Endodermal cell (in vitro differentiated cells): ENCODE measurements around the gene SLIT1. TPM values are rescaled to one million over a fixed set of nuclear protein-coding genes. Genes with fewer than 3 reads are reported as not detected.

Source experiments
- DNase-seq: peaks from one replicate; pipeline ENCODE4 v3.0.0-alpha.2; 2017
- H3K27ac ChIP-seq: 2 replicates; pipeline ENCODE4 v1.5.1; 2013; ENCODE audit warnings: mild to moderate bottlenecking, low read depth, low read length, moderate library complexity
- H3K27me3 ChIP-seq: 2 replicates; pipeline ENCODE4 v1.6.1; 2013; ENCODE audit warnings: mild to moderate bottlenecking, low read length, moderate library complexity; ENCODE audit not compliant: insufficient read depth, control insufficient read depth, poor library complexity, severe bottlenecking
- H3K36me3 ChIP-seq: 2 replicates; pipeline ENCODE4 v1.7.0; 2013; ENCODE audit warnings: mild to moderate bottlenecking, low read length, moderate library complexity; ENCODE audit not compliant: control insufficient read depth, insufficient read depth
- H3K4me1 ChIP-seq: one replicate; pipeline ENCODE4 v1.7.0; 2013; ENCODE audit warnings: low read length; ENCODE audit not compliant: control insufficient read depth, insufficient read depth
- H3K4me3 ChIP-seq: 2 replicates; pipeline ENCODE4 v1.5.1; 2013; ENCODE audit warnings: mild to moderate bottlenecking, low read length, moderate library complexity
- H3K9ac ChIP-seq: 2 replicates; pipeline ENCODE4 v1.6.1; 2013; ENCODE audit warnings: mild to moderate bottlenecking, low read length, moderate library complexity; ENCODE audit not compliant: poor library complexity, severe bottlenecking; ENCODE audit errors: extremely low read depth
- H3K9me3 ChIP-seq: 2 replicates; pipeline ENCODE4 v1.6.1; 2013; ENCODE audit warnings: mild to moderate bottlenecking, low read length, moderate library complexity; ENCODE audit not compliant: control insufficient read depth
- H3K27ac Mint-ChIP-seq: 2 replicates; pipeline ENCODE4 v1.8.0; 2020; ENCODE audit warnings: mixed read lengths
- H3K27me3 Mint-ChIP-seq: 2 replicates; pipeline ENCODE4 v1.8.0; 2021; ENCODE audit warnings: mild to moderate bottlenecking, mixed read lengths; ENCODE audit not compliant: insufficient read depth
- H3K36me3 Mint-ChIP-seq: 2 replicates; pipeline ENCODE4 v1.8.0; 2020; ENCODE audit warnings: low read depth, mixed read lengths
- H3K4me1 Mint-ChIP-seq: 2 replicates; pipeline ENCODE4 v1.8.0; 2020; ENCODE audit warnings: mixed read lengths
- H3K4me3 Mint-ChIP-seq: 2 replicates; pipeline ENCODE4 v1.8.0; 2020; ENCODE audit warnings: mild to moderate bottlenecking, moderate library complexity, mixed read lengths
- H3K9me3 Mint-ChIP-seq: 2 replicates; pipeline ENCODE4 v1.8.0; 2020; ENCODE audit warnings: mild to moderate bottlenecking, mixed read lengths
- WGBS, 2 experiments: methylation state at CpG; one replicate each; pipeline versions ENCODE4 v1.1.5 to v1.1.7; 2013; ENCODE audit warnings: missing lambda C conversion rate in 2 of 2, mixed read lengths in 1 of 2; ENCODE audit not compliant: insufficient coverage in 1 of 2, insufficient read length in 1 of 2; 5-methylcytosine and 5-hydroxymethylcytosine counted together
- total RNA-seq, 2 donors: library from RNA; stranded (reverse); fragmentation: NEBNext Ultra II Directional in 1 of 2; extraction: Animal tissue kit (Norgen Biotek cat#: 25700) in 1 of 2; gene quantifications; 2 replicates in 1 of 2; 3 replicates in 1 of 2; pipeline ENCODE4 v1.2.1, GENCODE V29; 2021
- TF ChIP-seq, protein P1 (sequence below): fragments of 200-600 bp; sonication (generic); conservative IDR thresholded peaks from 2 replicates; pipeline ENCODE4 v1.5.0; 2021; ENCODE audit warnings: antibody characterized with exemption, mild to moderate bottlenecking

SLIT1 gene
- total RNA-seq, 2 donors from 2014 or later, result 0.97 to 2.4 TPM

- 90 to 96% methylated on average over 3 to 4 of the region's 4 CpGs for WGBS, 2 experiments
- Histone ChIP-seq H3K27me3 (no peaks in the 10 kb centered on the region), H3K4me3 (no peak overlapping the region), H3K27ac (no peak overlapping the region), H3K9me3 (no peaks in the 10 kb centered on the region), H3K9ac (no peak overlapping the region), H3K4me1 (no peaks in the 10 kb centered on the region), H3K36me3 (no peaks in the 10 kb centered on the region)
- no peaks in the 10 kb centered on the region for H3K9me3 Mint-ChIP-seq
- no peak overlapping the region for H3K27ac Mint-ChIP-seq
- no peaks in the 10 kb centered on the region for H3K36me3 Mint-ChIP-seq
- no peak for DNase-seq
- TF ChIP-seq, protein P1, sequence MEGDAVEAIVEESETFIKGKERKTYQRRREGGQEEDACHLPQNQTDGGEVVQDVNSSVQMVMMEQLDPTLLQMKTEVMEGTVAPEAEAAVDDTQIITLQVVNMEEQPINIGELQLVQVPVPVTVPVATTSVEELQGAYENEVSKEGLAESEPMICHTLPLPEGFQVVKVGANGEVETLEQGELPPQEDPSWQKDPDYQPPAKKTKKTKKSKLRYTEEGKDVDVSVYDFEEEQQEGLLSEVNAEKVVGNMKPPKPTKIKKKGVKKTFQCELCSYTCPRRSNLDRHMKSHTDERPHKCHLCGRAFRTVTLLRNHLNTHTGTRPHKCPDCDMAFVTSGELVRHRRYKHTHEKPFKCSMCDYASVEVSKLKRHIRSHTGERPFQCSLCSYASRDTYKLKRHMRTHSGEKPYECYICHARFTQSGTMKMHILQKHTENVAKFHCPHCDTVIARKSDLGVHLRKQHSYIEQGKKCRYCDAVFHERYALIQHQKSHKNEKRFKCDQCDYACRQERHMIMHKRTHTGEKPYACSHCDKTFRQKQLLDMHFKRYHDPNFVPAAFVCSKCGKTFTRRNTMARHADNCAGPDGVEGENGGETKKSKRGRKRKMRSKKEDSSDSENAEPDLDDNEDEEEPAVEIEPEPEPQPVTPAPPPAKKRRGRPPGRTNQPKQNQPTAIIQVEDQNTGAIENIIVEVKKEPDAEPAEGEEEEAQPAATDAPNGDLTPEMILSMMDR, result no peak
- no peak overlapping the region for H3K4me3 Mint-ChIP-seq
- H3K4me1 Mint-ChIP-seq, result peaks cover 13% of the 10 kb centered on the region
- H3K27me3 Mint-ChIP-seq, result no peaks in the 10 kb centered on the region
These were observed 197.3 kb downstream of the SLIT1 start for GRCh38 chr10:96988426-96988825.

DNA sequence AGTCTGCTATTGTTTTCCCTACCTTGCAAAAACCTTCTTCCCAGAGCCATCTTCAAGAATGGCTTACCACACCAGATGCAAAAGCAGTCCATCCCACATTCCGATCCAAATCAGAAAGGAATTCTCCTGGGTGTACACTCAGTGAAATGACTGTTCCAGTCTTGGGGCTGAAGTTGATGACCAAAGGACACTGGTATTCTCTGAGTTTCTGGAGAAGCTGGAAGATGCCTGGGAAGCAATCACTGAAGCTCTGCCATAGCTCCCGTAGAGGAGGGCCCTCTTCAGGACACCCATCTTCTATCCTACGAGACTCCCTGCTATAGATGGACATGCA is 197.9 kb downstream of the SLIT1 start:
- Histone ChIP-seq H3K27ac (no peak overlapping the region), H3K4me1 (no peaks in the 10 kb centered on the region), H3K9me3 (no peaks in the 10 kb centered on the region), H3K9ac (no peak overlapping the region), H3K4me3 (no peak overlapping the region), H3K27me3 (no peaks in the 10 kb centered on the region), H3K36me3 (peaks cover 4% of the 10 kb centered on the region)
- WGBS, 2 experiments, result 91 to 100% methylated on average over 3 of the region's 3 CpGs
- TF ChIP-seq, protein P1, result no peak
- H3K27ac Mint-ChIP-seq, result no peak overlapping the region
- H3K36me3 Mint-ChIP-seq, result peaks cover 3% of the 10 kb centered on the region
- H3K9me3 Mint-ChIP-seq, result no peaks in the 10 kb centered on the region
- H3K4me3 Mint-ChIP-seq, result no peak overlapping the region
- no peak for DNase-seq
- peaks cover 13% of the 10 kb centered on the region for H3K4me1 Mint-ChIP-seq
- H3K27me3 Mint-ChIP-seq, result no peaks in the 10 kb centered on the region

DNA sequence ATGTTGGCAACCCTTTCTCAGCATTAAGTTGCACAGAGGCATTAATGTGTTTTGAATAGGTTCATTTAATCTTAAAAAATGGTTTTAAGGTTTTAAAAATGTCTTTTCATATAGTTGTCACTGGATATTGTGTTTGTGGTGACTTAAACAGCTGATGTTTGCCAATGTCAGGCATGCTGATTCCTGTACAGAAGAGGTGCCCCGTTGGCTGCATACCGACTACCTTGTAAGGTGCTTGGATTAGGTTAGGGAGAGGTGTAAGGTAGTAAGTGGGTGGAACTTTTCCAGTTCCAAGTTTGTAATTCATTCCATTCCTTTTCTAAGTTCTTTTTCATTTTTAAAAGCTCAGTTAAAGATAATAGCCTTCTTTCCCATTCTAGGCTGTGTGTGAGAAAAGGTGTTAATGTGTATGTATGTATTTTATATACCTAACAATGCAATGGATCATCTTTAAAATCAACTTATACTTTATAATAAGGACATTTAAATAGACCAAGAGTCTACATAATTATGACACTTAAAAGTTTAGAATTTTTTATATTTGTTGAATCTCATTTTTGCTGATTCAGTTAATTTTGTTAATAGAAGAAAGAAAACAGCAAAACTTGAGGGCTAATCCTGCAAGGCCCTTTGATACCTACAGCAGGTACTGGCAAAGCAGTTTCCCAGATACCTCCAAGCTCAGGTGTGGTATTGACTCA is 198.5 kb downstream of the SLIT1 start:
- TF ChIP-seq, protein P1, result no peak
- peaks cover 13% of the 10 kb centered on the region for H3K4me1 Mint-ChIP-seq
- no peaks in the 10 kb centered on the region for H3K9me3 Mint-ChIP-seq
- Histone ChIP-seq H3K27ac (no peak overlapping the region), H3K27me3 (no peaks in the 10 kb centered on the region), H3K4me1 (no peaks in the 10 kb centered on the region), H3K4me3 (no peak overlapping the region), H3K9me3 (no peaks in the 10 kb centered on the region), H3K36me3 (peaks cover 9% of the 10 kb centered on the region), H3K9ac (no peak overlapping the region)
- no peaks in the 10 kb centered on the region for H3K27me3 Mint-ChIP-seq
- 100% methylated on average over 2 of the region's 2 CpGs; no CpG with 5 or more reads in 1 of the 2 experiments for WGBS, 2 experiments
- no peak for DNase-seq
- H3K36me3 Mint-ChIP-seq, result peaks cover 8% of the 10 kb centered on the region
- no peak overlapping the region for H3K4me3 Mint-ChIP-seq
- H3K27ac Mint-ChIP-seq, result no peak overlapping the region
